Stimulated activated CD4-positive, alpha-beta T cell treated with anti-CD3 and anti-CD28 coated beads, Interleukin-15, amount 100 ng/mL, for 1 hour (primary cell): ENCODE measurements around the gene PDE3A.
"Not testable (repeated sequence)": the region's sequence is repeated elsewhere in the genome, so short reads cannot be mapped to it uniquely, and the experiment has no call there.

Source experiments
- DNase-seq, 2 donors: peaks; one replicate each; pipeline ENCODE4 v3.0.0-alpha.2; 2020; ENCODE audit warnings: low read depth in 1 of 2, low spot score in 1 of 2

The PDE3A gene

GRCh38 chr12:20546267-20546666 is 177.9 kb downstream of the PDE3A start:
- no peak for DNase-seq

- no peak for DNase-seq
Observed at GRCh38 chr12:20547816-20548575, 179.7 kb downstream of the PDE3A start.

- no peak for DNase-seq
Observed at GRCh38 chr12:20548611-20549010, 180.3 kb downstream of the PDE3A start.

- DNase-seq, result no peak
Observed at GRCh38 chr12:20549108-20549719, 180.9 kb downstream of the PDE3A start.

GRCh38 chr12:20551742-20552442 is 183.6 kb downstream of the PDE3A start:
- DNase-seq, result not testable (repeated sequence)

- not testable (repeated sequence) for DNase-seq
Observed at GRCh38 chr12:20552586-20552985, 184.2 kb downstream of the PDE3A start.

GRCh38 chr12:20555015-20555414 is 186.7 kb downstream of the PDE3A start:
- DNase-seq, result no peak

GRCh38 chr12:20555771-20556170 is 187.4 kb downstream of the PDE3A start:
- no peak for DNase-seq

GRCh38 chr12:20557096-20557495 is 188.8 kb downstream of the PDE3A start:
- DNase-seq, result no peak

GRCh38 chr12:20560935-20561334 is 192.6 kb downstream of the PDE3A start:
- no peak for DNase-seq

- DNase-seq, result no peak
Observed at GRCh38 chr12:20561871-20562270, 193.5 kb downstream of the PDE3A start.

GRCh38 chr12:20567413-20567812 is 199.1 kb downstream of the PDE3A start:
- DNase-seq, result no peak

- no peak for DNase-seq
Observed at GRCh38 chr12:20572451-20572850, 204.1 kb downstream of the PDE3A start.

- no peak for DNase-seq
Observed at GRCh38 chr12:20576528-20576927, 208.2 kb downstream of the PDE3A start.

- no peak for DNase-seq
Observed at GRCh38 chr12:20577054-20577453, 208.7 kb downstream of the PDE3A start.

GRCh38 chr12:20578142-20578541 is 209.8 kb downstream of the PDE3A start:
- no peak for DNase-seq

GRCh38 chr12:20585055-20585625 is 216.8 kb downstream of the PDE3A start:
- no peak for DNase-seq

GRCh38 chr12:20585913-20586312 is 217.6 kb downstream of the PDE3A start:
- no peak for DNase-seq

GRCh38 chr12:20588042-20588441 is 219.7 kb downstream of the PDE3A start:
- DNase-seq, result no peak

- DNase-seq, result no peak
Observed at GRCh38 chr12:20590570-20590969, 222.2 kb downstream of the PDE3A start.

GRCh38 chr12:20592556-20592955 is 224.2 kb downstream of the PDE3A start:
- DNase-seq, result no peak

- DNase-seq, result no peak
Observed at GRCh38 chr12:20593611-20594010, 225.3 kb downstream of the PDE3A start.
